ENCODE measurements around the gene APPL2. TPM values are rescaled to one million over a fixed set of nuclear protein-coding genes. Genes with fewer than 3 reads are reported as not detected.

The APPL2 gene
- total RNA-seq, 4 donors from 2014 or later, result 30.9 to 52.3 (median 35.2) TPM

DNA sequence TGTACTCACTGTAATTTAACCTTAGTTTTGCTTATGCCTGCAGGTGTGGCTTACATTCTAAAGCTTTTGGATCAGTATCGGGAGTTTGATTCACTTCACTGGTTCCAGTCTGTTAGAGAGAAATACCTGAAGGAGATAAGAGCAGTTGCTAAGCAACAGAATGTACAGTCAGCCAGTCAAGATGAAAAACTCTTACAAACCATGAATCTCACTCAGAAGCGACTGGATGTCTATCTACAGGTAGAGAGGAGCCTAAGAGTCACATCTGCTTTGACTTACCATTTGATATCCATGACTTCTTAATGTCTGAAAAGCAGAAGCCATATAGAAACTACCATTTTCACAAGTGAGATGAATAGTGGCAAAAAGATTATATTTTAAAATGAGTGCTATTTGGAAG lies 71.9 kb downstream of the APPL2 start:
- 74 to 83% methylated on average over 2 of the region's 2 CpGs for WGBS, 2 donors
- no peak for DNase-seq
- Histone ChIP-seq H3K27me3 (no peaks in the 10 kb centered on the region), H3K4me1 (peaks cover 0 to 8% (median 0%) of the 10 kb centered on the region in 3 donors), H3K4me3 (no peak overlapping the region), H3K36me3 (peaks cover 13 to 100% (median 27%) of the 10 kb centered on the region in 3 donors), H3K9me3 (no peaks in the 10 kb centered on the region), H3K27ac (no peak overlapping the region)
- intact Hi-C loops (cut with DNase I), result no loop called here
- TF ChIP-seq POLR2A (IDR thresholded peaks at IDR 0.05), result no peak
- TF ChIP-seq, protein P1, sequence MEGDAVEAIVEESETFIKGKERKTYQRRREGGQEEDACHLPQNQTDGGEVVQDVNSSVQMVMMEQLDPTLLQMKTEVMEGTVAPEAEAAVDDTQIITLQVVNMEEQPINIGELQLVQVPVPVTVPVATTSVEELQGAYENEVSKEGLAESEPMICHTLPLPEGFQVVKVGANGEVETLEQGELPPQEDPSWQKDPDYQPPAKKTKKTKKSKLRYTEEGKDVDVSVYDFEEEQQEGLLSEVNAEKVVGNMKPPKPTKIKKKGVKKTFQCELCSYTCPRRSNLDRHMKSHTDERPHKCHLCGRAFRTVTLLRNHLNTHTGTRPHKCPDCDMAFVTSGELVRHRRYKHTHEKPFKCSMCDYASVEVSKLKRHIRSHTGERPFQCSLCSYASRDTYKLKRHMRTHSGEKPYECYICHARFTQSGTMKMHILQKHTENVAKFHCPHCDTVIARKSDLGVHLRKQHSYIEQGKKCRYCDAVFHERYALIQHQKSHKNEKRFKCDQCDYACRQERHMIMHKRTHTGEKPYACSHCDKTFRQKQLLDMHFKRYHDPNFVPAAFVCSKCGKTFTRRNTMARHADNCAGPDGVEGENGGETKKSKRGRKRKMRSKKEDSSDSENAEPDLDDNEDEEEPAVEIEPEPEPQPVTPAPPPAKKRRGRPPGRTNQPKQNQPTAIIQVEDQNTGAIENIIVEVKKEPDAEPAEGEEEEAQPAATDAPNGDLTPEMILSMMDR (IDR thresholded peaks at IDR 0.05), result no peak

DNA sequence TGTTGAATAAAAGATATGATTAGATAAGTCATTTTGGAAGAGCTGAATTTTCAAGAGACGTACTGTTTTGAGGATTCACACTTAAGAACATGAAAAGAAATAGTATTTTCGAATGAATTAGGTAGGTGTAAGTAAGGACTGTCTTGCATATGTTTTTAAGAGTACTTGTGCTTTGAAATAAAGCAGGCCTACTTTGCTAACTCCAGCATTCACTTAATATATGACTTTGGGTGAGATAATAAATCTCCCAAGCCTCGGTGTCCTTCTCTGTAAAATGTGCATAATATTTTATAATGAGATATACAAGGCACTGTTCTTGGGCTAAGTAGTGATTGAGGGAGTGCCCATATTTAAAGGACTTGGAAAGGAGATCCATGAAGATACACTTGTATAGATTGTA lies 73.8 kb downstream of the APPL2 start:
- H3K4me3 ChIP-seq, result no peak overlapping the region
- intact Hi-C loops (cut with DNase I), result no loop called here
- H3K36me3 ChIP-seq, result peaks cover 14 to 98% (median 27%) of the 10 kb centered on the region in 3 donors
- H3K27ac ChIP-seq, result no peak overlapping the region
- no peaks in the 10 kb centered on the region for H3K27me3 ChIP-seq
- no peak for DNase-seq
- TF ChIP-seq POLR2A (IDR thresholded peaks at IDR 0.05), result no peak
- TF ChIP-seq, protein P1 (IDR thresholded peaks at IDR 0.05), result no peak
- 89 to 93% methylated on average over 3 of the region's 3 CpGs for WGBS, 2 donors
- H3K9me3 ChIP-seq, result no peaks in the 10 kb centered on the region
- peaks cover 0 to 8% (median 0%) of the 10 kb centered on the region in 3 donors for H3K4me1 ChIP-seq

DNA sequence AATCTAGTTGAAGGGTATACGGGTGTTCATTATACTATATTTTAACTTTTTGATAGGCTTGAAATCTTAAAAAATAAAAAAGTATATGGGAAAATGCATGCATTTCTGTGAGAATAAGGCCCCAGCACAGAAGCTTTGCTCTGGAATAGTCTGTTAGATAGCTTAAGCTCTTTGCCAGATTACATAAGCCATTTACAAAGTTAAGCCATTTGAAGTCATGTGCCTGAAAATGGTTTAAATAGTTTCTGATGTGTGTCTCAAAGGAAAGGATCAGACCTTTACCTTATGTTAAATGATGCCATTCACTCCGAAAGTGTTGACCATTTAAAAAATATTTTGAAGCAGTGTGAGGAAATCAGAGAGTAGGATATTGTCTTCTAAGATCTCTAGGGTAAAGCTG lies 77.1 kb downstream of the APPL2 start:
- intact Hi-C loops (cut with DNase I), result no loop called here
- WGBS, 2 donors, result 83 to 94% methylated on average over 2 of the region's 2 CpGs
- no peaks in the 10 kb centered on the region for H3K9me3 ChIP-seq

DNA sequence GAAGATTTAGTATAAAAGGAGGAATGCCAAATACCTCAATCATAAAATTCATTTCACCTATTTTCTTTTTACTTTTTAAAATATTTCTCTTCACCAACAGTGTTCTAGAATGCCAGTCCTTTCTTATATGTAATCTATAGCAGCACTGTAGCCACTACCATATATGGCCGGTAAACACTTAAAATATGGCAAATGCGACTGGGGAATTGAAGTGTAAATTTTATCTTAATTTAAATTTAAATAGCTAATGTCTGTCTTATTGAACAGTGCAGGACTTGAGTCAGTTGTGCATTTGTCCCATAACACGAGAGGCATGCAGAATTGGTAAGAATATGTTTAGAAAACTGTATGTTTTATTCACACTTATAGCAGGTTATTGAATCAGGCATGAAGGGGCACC lies 78.4 kb downstream of the APPL2 start:
- no peak overlapping the region for H3K4me3 ChIP-seq
- H3K9me3 ChIP-seq, result no peaks in the 10 kb centered on the region
- no peaks in the 10 kb centered on the region for H3K4me1 ChIP-seq
- WGBS, 2 donors, result 88 to 93% methylated on average over 3 of the region's 3 CpGs
- peaks cover 5 to 92% (median 16%) of the 10 kb centered on the region in 3 donors for H3K36me3 ChIP-seq
- TF ChIP-seq POLR2A (IDR thresholded peaks at IDR 0.05), result no peak
- TF ChIP-seq, protein P1 (IDR thresholded peaks at IDR 0.05), result no peak
- H3K27me3 ChIP-seq, result no peaks in the 10 kb centered on the region
- no peak for DNase-seq
- no peak overlapping the region for H3K27ac ChIP-seq
- intact Hi-C loops (cut with DNase I), result no loop called here

More for the DNA sequence above, 77.1 kb downstream of the APPL2 start:
- no peaks in the 10 kb centered on the region for H3K27me3 ChIP-seq
- DNase-seq, result no peak
- no peaks in the 10 kb centered on the region for H3K4me1 ChIP-seq
- H3K36me3 ChIP-seq, result peaks cover 14 to 92% (median 20%) of the 10 kb centered on the region in 3 donors
- H3K4me3 ChIP-seq, result no peak overlapping the region
- TF ChIP-seq, protein P1 (IDR thresholded peaks at IDR 0.05), result no peak
- TF ChIP-seq POLR2A (IDR thresholded peaks at IDR 0.05), result no peak
- H3K27ac ChIP-seq, result no peak overlapping the region

DNA sequence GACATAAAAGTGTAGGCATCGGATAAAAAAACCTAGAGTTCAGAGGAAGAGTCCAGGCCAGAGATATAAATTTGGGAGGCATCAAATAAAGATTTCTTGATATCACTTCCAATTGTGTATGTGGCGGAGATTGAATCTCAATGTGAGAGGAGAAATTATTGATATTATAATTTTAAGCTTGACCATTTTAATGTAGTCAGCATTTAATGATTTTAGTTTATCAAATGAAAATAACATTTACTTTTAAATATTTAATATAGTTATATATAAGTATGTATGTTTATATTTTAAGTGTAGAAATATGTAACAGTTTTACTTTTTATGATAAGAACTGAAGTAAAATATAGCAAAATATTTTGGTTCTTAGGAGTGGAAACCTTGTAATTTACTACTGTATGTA lies 79.7 kb downstream of the APPL2 start:
- H3K4me3 ChIP-seq, result no peak overlapping the region
- intact Hi-C loops (cut with DNase I), result no loop called here
- H3K27me3 ChIP-seq, result no peaks in the 10 kb centered on the region
- DNase-seq, result no peak
- no peak overlapping the region for H3K27ac ChIP-seq
- 90 to 91% methylated on average over 2 of the region's 2 CpGs for WGBS, 2 donors
- no peaks in the 10 kb centered on the region for H3K9me3 ChIP-seq
- H3K4me1 ChIP-seq, result no peaks in the 10 kb centered on the region
- peaks cover 5 to 92% (median 9%) of the 10 kb centered on the region in 3 donors for H3K36me3 ChIP-seq
- TF ChIP-seq, protein P1 (IDR thresholded peaks at IDR 0.05), result no peak
- TF ChIP-seq POLR2A (IDR thresholded peaks at IDR 0.05), result no peak

Data from esophagus squamous epithelium (tissue), 5 donors.